Neural cell (in vitro differentiated cells): ENCODE data around the gene CTSV.

Experiments
- EP300 ChIP-seq: fragments of 450-650 bp; conservative IDR thresholded peaks from 2 replicates; pipeline ENCODE4 v1.6.1; 2014; ENCODE audit warnings: antibody characterized with exemption, mild to moderate bottlenecking, moderate library complexity; ENCODE audit not compliant: poor library complexity, severe bottlenecking
- EZH2 ChIP-seq: fragments of 200-600, 300-800 bp; shearing (Covaris generic), sonication (generic); IDR thresholded peaks from 2 replicates; pipeline ENCODE4 v1.6.1; 2014; ENCODE audit warnings: antibody characterized with exemption, low read length, borderline replicate concordance, mild to moderate bottlenecking; ENCODE audit not compliant: insufficient read depth, poor library complexity, severe bottlenecking
- MXI1 ChIP-seq: fragments of 450-650 bp; conservative IDR thresholded peaks from 2 replicates; pipeline ENCODE4 v1.6.1; 2014; ENCODE audit warnings: antibody characterized with exemption, mild to moderate bottlenecking; ENCODE audit not compliant: poor library complexity, severe bottlenecking
- POLR2AphosphoS5 ChIP-seq: IDR thresholded peaks from 2 replicates; pipeline ENCODE4 v1.6.1; 2012
- TAF1 ChIP-seq: IDR thresholded peaks from 2 replicates; pipeline ENCODE4 v1.6.1; 2012; ENCODE audit warnings: low read depth
- TF ChIP-seq, protein P1 (sequence below): fragments of 450-650 bp; IDR thresholded peaks from 2 replicates; pipeline ENCODE4 v1.5.1; 2014; ENCODE audit warnings: antibody characterized with exemption, mild to moderate bottlenecking, moderate library complexity; ENCODE audit not compliant: poor library complexity, severe bottlenecking

DNA sequence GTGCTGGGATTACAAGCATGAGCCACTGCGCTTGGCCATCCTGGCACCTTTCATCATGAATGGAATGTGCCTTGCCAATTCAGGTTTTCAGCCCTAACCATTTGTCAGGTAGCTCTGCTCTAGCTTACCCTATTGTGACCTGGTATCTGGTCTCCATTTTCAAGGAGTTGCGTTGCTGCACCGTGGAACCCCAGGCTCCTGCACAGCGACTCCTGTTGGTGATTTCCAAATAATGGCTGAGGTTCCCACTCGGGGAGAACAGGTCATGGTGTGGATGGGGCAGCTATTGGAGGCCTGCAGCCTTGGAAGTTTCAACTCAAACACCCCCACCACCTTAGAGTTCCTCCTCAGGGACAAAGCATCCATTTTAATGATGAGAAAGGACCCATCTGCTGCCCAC is 18.7 kb upstream of the CTSV start:
- TF ChIP-seq, protein P1, sequence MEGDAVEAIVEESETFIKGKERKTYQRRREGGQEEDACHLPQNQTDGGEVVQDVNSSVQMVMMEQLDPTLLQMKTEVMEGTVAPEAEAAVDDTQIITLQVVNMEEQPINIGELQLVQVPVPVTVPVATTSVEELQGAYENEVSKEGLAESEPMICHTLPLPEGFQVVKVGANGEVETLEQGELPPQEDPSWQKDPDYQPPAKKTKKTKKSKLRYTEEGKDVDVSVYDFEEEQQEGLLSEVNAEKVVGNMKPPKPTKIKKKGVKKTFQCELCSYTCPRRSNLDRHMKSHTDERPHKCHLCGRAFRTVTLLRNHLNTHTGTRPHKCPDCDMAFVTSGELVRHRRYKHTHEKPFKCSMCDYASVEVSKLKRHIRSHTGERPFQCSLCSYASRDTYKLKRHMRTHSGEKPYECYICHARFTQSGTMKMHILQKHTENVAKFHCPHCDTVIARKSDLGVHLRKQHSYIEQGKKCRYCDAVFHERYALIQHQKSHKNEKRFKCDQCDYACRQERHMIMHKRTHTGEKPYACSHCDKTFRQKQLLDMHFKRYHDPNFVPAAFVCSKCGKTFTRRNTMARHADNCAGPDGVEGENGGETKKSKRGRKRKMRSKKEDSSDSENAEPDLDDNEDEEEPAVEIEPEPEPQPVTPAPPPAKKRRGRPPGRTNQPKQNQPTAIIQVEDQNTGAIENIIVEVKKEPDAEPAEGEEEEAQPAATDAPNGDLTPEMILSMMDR: no peak
- TF ChIP-seq MXI1 (no peak), EZH2 (no peak), EP300 (no peak), TAF1 (no peak), POLR2AphosphoS5 (no peak)
